ENCODE data around the gene NME4.

GRCh38 chr16:363110-363765 lies 33.8 kb upstream of the NME4 start:
- TF ChIP-seq SUZ12 (IDR thresholded peaks at IDR 0.05; ENCODE audit: extremely low read depth, insufficient read depth, insufficient read length), result no peak
- no peak for TF ChIP-seq ZNF274 (IDR thresholded peaks at IDR 0.05; ENCODE audit: low read depth, low read length)
- TF ChIP-seq YY1 (IDR thresholded peaks at IDR 0.05; ENCODE audit: insufficient read depth, insufficient read length), result no peak
